PC-3 (cell line): ENCODE measurements around the gene SF3B2. TPM values are rescaled to one million over a fixed set of nuclear protein-coding genes. Genes with fewer than 3 reads are reported as not detected.
A peak's percentile ranks its signal among the peaks of the same experiment; 100 is the strongest.
"Not testable (repeated sequence)": the region's sequence is repeated elsewhere in the genome, so short reads cannot be mapped to it uniquely, and the experiment has no call there.

Experiments
- ATAC-seq: fragments of 200-7000 bp; cut with Tn5 transposase; 2 replicates; pipeline ENCODE4 v1.9.1; 2020; ENCODE audit warnings: mild to moderate bottlenecking, moderate library complexity
- BruUV-seq: library from RNA; stranded (reverse); fragments of 400-500 nt; replicated peaks from 2 replicates; lab custom pipeline; 2021; lab: Mats Ljungman, UMichigan
- CTCF ChIA-PET: fragments of 300-600 bp; sonication (Branson Sonifier 250); formaldehyde crosslinking; loops from one replicate; lab custom pipeline; 2022; ENCODE audit warnings: antibody characterized with exemption; lab: Charles Lee
- POLR2A ChIA-PET: fragments of 300-600 bp; sonication (Branson Sonifier 250); formaldehyde crosslinking; loops from one replicate; lab custom pipeline; 2022; ENCODE audit warnings: antibody characterized with exemption; ENCODE audit not compliant: unreplicated experiment; lab: Charles Lee
- DNase-seq: peaks from one replicate; pipeline ENCODE4 v3.0.0-alpha.2; 2015
- H2AFZ ChIP-seq: fragments of 300-600 bp; sonication (generic); 2 replicates; pipeline ENCODE4 v1.6.0; 2016; ENCODE audit warnings: antibody characterized with exemption, low read length
- H3F3A ChIP-seq: fragments of 300-600 bp; sonication (generic); one replicate; pipeline ENCODE4 v1.6.0; 2017; ENCODE audit warnings: antibody characterized with exemption, low read length, control low read depth, mild to moderate bottlenecking; ENCODE audit not compliant: unreplicated experiment
- H3K27ac ChIP-seq: fragments of 300-600 bp; sonication (generic); 2 replicates; pipeline ENCODE4 v1.5.1; 2016; ENCODE audit warnings: mild to moderate bottlenecking, low read length
- H3K27me3 ChIP-seq: fragments of 300-600 bp; sonication (generic); 2 replicates; pipeline ENCODE4 v1.6.1; 2016; ENCODE audit warnings: low read length, mixed read lengths
- H3K36me3 ChIP-seq: fragments of 300-600 bp; sonication (generic); 2 replicates; pipeline ENCODE4 v1.6.1; 2016; ENCODE audit warnings: low read depth, mixed run types, low read length, mixed read lengths
- H3K4me1 ChIP-seq: fragments of 300-600 bp; sonication (generic); 2 replicates; pipeline ENCODE4 v1.5.1; 2016; ENCODE audit warnings: low read length; ENCODE audit not compliant: insufficient read depth
- H3K4me2 ChIP-seq: fragments of 300-600 bp; sonication (generic); 2 replicates; pipeline ENCODE4 v1.6.0; 2016; ENCODE audit warnings: low read length
- H3K4me3 ChIP-seq: fragments of 300-600 bp; sonication (generic); 2 replicates; pipeline ENCODE4 v1.5.1; 2016; ENCODE audit warnings: mild to moderate bottlenecking, low read length, mixed read lengths
- H3K79me2 ChIP-seq: fragments of 300-600 bp; sonication (generic); 2 replicates; pipeline ENCODE4 v1.6.1; 2017; ENCODE audit warnings: low read length, mixed read lengths
- H3K9ac ChIP-seq: fragments of 300-600 bp; sonication (generic); 2 replicates; pipeline ENCODE4 v1.6.0; 2016; ENCODE audit warnings: mild to moderate bottlenecking, low read length
- H3K9me2 ChIP-seq: fragments of 300-600 bp; sonication (generic); replicated peaks from 2 replicates; pipeline ENCODE4 v1.6.1; 2016; ENCODE audit warnings: mixed run types, low read length, mixed read lengths
- H3K9me3 ChIP-seq: fragments of 300-600 bp; sonication (generic); 2 replicates; pipeline ENCODE4 v1.6.1; 2016; ENCODE audit warnings: low read length, mixed read lengths
- H4K20me1 ChIP-seq: fragments of 300-600 bp; sonication (generic); 2 replicates; pipeline ENCODE4 v1.6.1; 2016; ENCODE audit warnings: low read length, mixed read lengths
- CTCF ChIP-seq: fragments of 300-600 bp; sonication (generic); conservative IDR thresholded peaks from 2 replicates; pipeline ENCODE4 v1.5.1; 2017; ENCODE audit warnings: antibody characterized with exemption, low read depth, mild to moderate bottlenecking, low read length
- EZH2 ChIP-seq: fragments of 300-600 bp; sonication (generic); IDR thresholded peaks from one replicate; pipeline ENCODE4 v1.6.1; 2017; ENCODE audit warnings: antibody characterized with exemption, mild to moderate bottlenecking, low read length; ENCODE audit not compliant: unreplicated experiment
- EZH2phosphoT487 ChIP-seq: fragments of 300-600 bp; sonication (generic); IDR thresholded peaks from 2 replicates; pipeline ENCODE4 v1.6.1; 2018; ENCODE audit warnings: mild to moderate bottlenecking, antibody characterized with exemption, low read length, borderline replicate concordance
- intact Hi-C: fragments of 100-400 bp; cut with micrococcal nuclease; formaldehyde crosslinking; loops from 2 replicates; pipeline ENCODE4 v1.9.0; 2023
- total RNA-seq: library from RNA; depleted of rRNA; stranded (reverse); fragments of >200 nt; gene quantifications from 2 replicates; pipeline ENCODE4 v1.2.3, GENCODE V29; 2014

Gene SF3B2
- total RNA-seq, 1 experiment from 2014 or later: 241 TPM

- Histone ChIP-seq H3K9me3 (no peaks in the 10 kb centered on the region), H3K36me3 (no peaks in the 10 kb centered on the region), H3K4me1 (peaks cover 56% of the 10 kb centered on the region), H3K4me2 (peak overlapping the region; percentile 83), H2AFZ (no peak overlapping the region), H3K9ac (peak overlapping the region; percentile 60), H3K27ac (peak overlapping the region; percentile 95), H3K27me3 (no peaks in the 10 kb centered on the region), H3K9me2 (no peaks in the 10 kb centered on the region), H3K79me2 (peaks cover 72% of the 10 kb centered on the region), H3K4me3 (peak overlapping the region; percentile 54), H3F3A (peaks cover 18% of the 10 kb centered on the region), H4K20me1 (no peaks in the 10 kb centered on the region)
- ATAC-seq: peak; percentile 85
- peak; percentile 98 for DNase-seq
- ChIA-PET CTCF (no interaction called here), POLR2A (interaction anchor here (0.5 kb wide), 1 partner anchor 42 kb away, joined by 3 read pairs; no protein-coding TSS in a partner anchor)
- intact Hi-C loops: loop anchor here (5.0 kb wide), 1 partner anchor 41 kb away; the partner anchor contains the start of gene PACS1
- BruUV-seq: no TSS peak
- no peak for TF ChIP-seq EZH2phosphoT487
- no peak for TF ChIP-seq EZH2
- TF ChIP-seq CTCF: no peak
These were observed 60.7 kb downstream of the SF3B2 start for GRCh38 chr11:66112601-66113499.

- peaks cover 64% of the 10 kb centered on the region for H3K4me1 ChIP-seq
These were observed 62.8 kb downstream of the SF3B2 start for GRCh38 chr11:66114957-66115356.

DNA sequence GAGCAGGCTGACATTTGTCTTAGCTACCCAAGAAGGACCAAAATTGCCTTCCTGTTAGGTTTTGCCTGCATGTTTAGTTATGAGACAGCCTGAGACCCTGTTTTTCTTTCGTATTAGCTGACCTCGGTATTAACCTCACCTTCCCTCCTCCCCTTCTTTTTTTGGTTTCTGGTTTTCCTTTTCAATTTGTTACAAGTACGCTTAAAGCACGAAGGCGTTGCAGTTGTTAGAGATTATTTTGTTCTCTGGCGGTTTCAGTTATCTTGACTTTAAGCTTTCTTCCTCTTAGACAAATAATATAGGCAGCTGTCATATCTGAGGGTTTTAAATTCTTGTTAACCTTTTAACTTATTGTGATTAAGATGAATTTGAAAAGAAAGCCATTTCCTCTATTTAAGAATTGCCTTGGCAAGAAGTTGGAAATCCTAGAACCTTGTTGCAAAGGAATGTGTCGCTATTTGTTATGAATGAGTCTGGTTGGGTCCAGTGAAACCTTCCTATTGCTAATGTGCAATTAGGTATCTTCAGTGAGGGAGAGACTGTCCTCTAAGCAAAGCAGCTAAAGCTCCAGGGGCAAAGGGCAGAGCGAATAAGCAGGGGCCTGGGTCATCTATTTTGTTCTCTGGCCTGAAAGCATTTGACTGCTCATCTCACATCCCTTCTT lies 63.6 kb downstream of the SF3B2 start:
- Histone ChIP-seq H3K4me3 (no peak overlapping the region), H3K27me3 (no peaks in the 10 kb centered on the region), H3K79me2 (peaks cover 64% of the 10 kb centered on the region), H3K27ac (no peak overlapping the region), H4K20me1 (no peaks in the 10 kb centered on the region), H3K9me3 (no peaks in the 10 kb centered on the region), H3K9me2 (no peaks in the 10 kb centered on the region), H3K4me1 (peaks cover 69% of the 10 kb centered on the region), H3K4me2 (no peak overlapping the region), H3F3A (peaks cover 26% of the 10 kb centered on the region), H3K36me3 (no peaks in the 10 kb centered on the region), H2AFZ (no peak overlapping the region), H3K9ac (no peak overlapping the region)
- DNase-seq: no peak
- BruUV-seq: no TSS peak
- CTCF ChIA-PET: no interaction called here
- no peak for ATAC-seq
- TF ChIP-seq EZH2: no peak
- intact Hi-C loops: no loop called here
- POLR2A ChIA-PET: interaction anchor here (0.6 kb wide), 1 partner anchor 539 kb away, joined by 3 read pairs; no protein-coding TSS in a partner anchor

More at GRCh38 chr11:66114957-66115356, 62.8 kb downstream of the SF3B2 start:
- DNase-seq, POLR2A ChIA-PET, H3K9me2 ChIP-seq, H3K36me3 ChIP-seq, ATAC-seq, CTCF ChIA-PET, BruUV-seq, H4K20me1 ChIP-seq, H3K9me3 ChIP-seq, H3K4me2 ChIP-seq, H2AFZ ChIP-seq, H3K27me3 ChIP-seq, H3K4me3 ChIP-seq: not testable (repeated sequence)
- Histone ChIP-seq H3K79me2 (peaks cover 65% of the 10 kb centered on the region), H3K27ac (peak overlapping the region; percentile 95), H3F3A (peaks cover 26% of the 10 kb centered on the region), H3K9ac (peak overlapping the region; percentile 60; the same call in 1 of the 2 replicates)
- intact Hi-C loops: loop anchor here (5.0 kb wide), 1 partner anchor 43 kb away; the partner anchor contains the start of gene PACS1
